MV-4-11 (cell line): ENCODE data around the gene UBR4.

Source experiments
- DNase-seq: peaks from one replicate; lab custom pipeline; 2025; lab: John Stamatoyannopoulos, UW

UBR4 gene

GRCh38 chr1:19138958-19139581, 71.0 kb downstream of the UBR4 start:
- no peak for DNase-seq

GRCh38 chr1:19138331-19138730, 71.7 kb downstream of the UBR4 start:
- no peak for DNase-seq

GRCh38 chr1:19137158-19137557, 72.9 kb downstream of the UBR4 start:
- DNase-seq: no peak

GRCh38 chr1:19133360-19133759, 76.7 kb downstream of the UBR4 start:
- no peak for DNase-seq

GRCh38 chr1:19130468-19130867, 79.6 kb downstream of the UBR4 start:
- DNase-seq: no peak

GRCh38 chr1:19128968-19129514, 81.0 kb downstream of the UBR4 start:
- DNase-seq: peak; percentile 84

GRCh38 chr1:19124273-19124672, 85.8 kb downstream of the UBR4 start:
- DNase-seq: no peak

- peak; percentile 73 for DNase-seq
Observed at GRCh38 chr1:19123837-19124236, 86.2 kb downstream of the UBR4 start.

GRCh38 chr1:19122668-19123067, 87.4 kb downstream of the UBR4 start:
- DNase-seq: no peak

GRCh38 chr1:19121192-19121591, 88.9 kb downstream of the UBR4 start:
- DNase-seq: no peak

GRCh38 chr1:19120070-19120469, 90.0 kb downstream of the UBR4 start:
- no peak for DNase-seq

- DNase-seq: no peak
Observed at GRCh38 chr1:19115082-19115808, 94.8 kb downstream of the UBR4 start.

GRCh38 chr1:19113697-19114092, 96.4 kb downstream of the UBR4 start:
- DNase-seq: no peak

GRCh38 chr1:19112891-19113696, 97.0 kb downstream of the UBR4 start:
- no peak for DNase-seq

- no peak for DNase-seq
Observed at GRCh38 chr1:19110257-19110927, 99.7 kb downstream of the UBR4 start.

- DNase-seq: no peak
Observed at GRCh38 chr1:19109545-19109944, 100.5 kb downstream of the UBR4 start.

GRCh38 chr1:19101244-19101643, 108.8 kb downstream of the UBR4 start:
- DNase-seq: no peak

GRCh38 chr1:19100028-19100427, 110.0 kb downstream of the UBR4 start:
- DNase-seq: no peak

GRCh38 chr1:19096990-19097389, 113.1 kb downstream of the UBR4 start:
- DNase-seq: no peak

GRCh38 chr1:19096036-19096833, 113.8 kb downstream of the UBR4 start:
- no peak for DNase-seq
